Right renal pelvis (tissue), 4 donors: ENCODE results near the gene POU6F2. TPM values are rescaled to one million over a fixed set of nuclear protein-coding genes. Genes with fewer than 3 reads are reported as not detected.
A peak's percentile ranks its signal among the peaks of the same experiment; 100 is the strongest.
"Not testable (repeated sequence)": the region's sequence is repeated elsewhere in the genome, so short reads cannot be mapped to it uniquely, and the experiment has no call there.

Experiments used
- DNase-seq, 4 donors: peaks; one replicate each; pipeline ENCODE4 v3.0.0-alpha.2; 2013; ENCODE audit warnings: low read depth in 4 of 4, low spot score in 3 of 4, missing footprints in 1 of 4
- polyA plus RNA-seq, 4 donors: library from polyadenylated mRNA; unstranded; fragments of 120-200 nt; gene quantifications; one replicate each; pipeline ENCODE4 v1.2.1, GENCODE V29; 2013; ENCODE audit not compliant: insufficient read length in 4 of 4

The POU6F2 gene
- polyA plus RNA-seq, 4 donors = 0.10 to 0.42 (median 0.17) TPM

- DNase-seq = no peak
Observed at GRCh38 chr7:39183796-39184195, 206.1 kb downstream of the POU6F2 start.

- DNase-seq = no peak
Observed at GRCh38 chr7:39184391-39184790, 206.7 kb downstream of the POU6F2 start.

GRCh38 chr7:39186131-39186530 is 208.4 kb downstream of the POU6F2 start:
- DNase-seq = no peak

GRCh38 chr7:39186671-39187070 is 209.0 kb downstream of the POU6F2 start:
- no peak for DNase-seq

GRCh38 chr7:39187130-39187529 is 209.4 kb downstream of the POU6F2 start:
- DNase-seq = no peak

- DNase-seq = no peak
Observed at GRCh38 chr7:39192476-39192875, 214.8 kb downstream of the POU6F2 start.

- not testable (repeated sequence) for DNase-seq
Observed at GRCh38 chr7:39194388-39194787, 216.7 kb downstream of the POU6F2 start.

GRCh38 chr7:39195967-39196366 is 218.3 kb downstream of the POU6F2 start:
- no peak for DNase-seq

GRCh38 chr7:39197831-39198230 is 220.1 kb downstream of the POU6F2 start:
- DNase-seq = no peak

GRCh38 chr7:39198556-39198955 is 220.8 kb downstream of the POU6F2 start:
- no peak for DNase-seq

GRCh38 chr7:39199006-39199405 is 221.3 kb downstream of the POU6F2 start:
- no peak for DNase-seq

- no peak for DNase-seq
Observed at GRCh38 chr7:39199951-39200350, 222.2 kb downstream of the POU6F2 start.

- DNase-seq = no peak
Observed at GRCh38 chr7:39202041-39202440, 224.3 kb downstream of the POU6F2 start.

- DNase-seq = no peak
Observed at GRCh38 chr7:39210362-39210761, 232.7 kb downstream of the POU6F2 start.

- DNase-seq = no peak
Observed at GRCh38 chr7:39211581-39211980, 233.9 kb downstream of the POU6F2 start.

GRCh38 chr7:39212876-39213275 is 235.2 kb downstream of the POU6F2 start:
- DNase-seq = peak in 3 of 4 donors; percentile 7 to 35 (median 22)

GRCh38 chr7:39217783-39218182 is 240.1 kb downstream of the POU6F2 start:
- peak in 3 of 4 donors; percentile 13 to 28 (median 19) for DNase-seq

- no peak for DNase-seq
Observed at GRCh38 chr7:39219869-39220268, 242.2 kb downstream of the POU6F2 start.

GRCh38 chr7:39221901-39222300 is 244.2 kb downstream of the POU6F2 start:
- no peak for DNase-seq

- DNase-seq = no peak
Observed at GRCh38 chr7:39228946-39229345, 251.2 kb downstream of the POU6F2 start.

GRCh38 chr7:39233851-39234529 is 256.3 kb downstream of the POU6F2 start:
- no peak for DNase-seq

- DNase-seq = no peak
Observed at GRCh38 chr7:39238234-39238869, 260.6 kb downstream of the POU6F2 start.
